ENCODE data around the gene PAK5.

- TF ChIP-seq CTCF (IDR thresholded peaks at IDR 0.05; ENCODE audit: insufficient read depth, low read length, poor library complexity, severe bottlenecking) (no peak), EZH2phosphoT487 (conservative IDR thresholded peaks at IDR 0.05; ENCODE audit: low read length) (no peak)
Observed at GRCh38 chr20:9507544-9508239, 331.2 kb downstream of the PAK5 start.

Measured in SU-DHL-6 (cell line).